HG03066 (cell line): ENCODE results near the gene RSRC1.
"Not testable (repeated sequence)": the region's sequence is repeated elsewhere in the genome, so short reads cannot be mapped to it uniquely, and the experiment has no call there.

ENCODE experiments used
- ATAC-seq: cut with Tn5 transposase; IDR thresholded peaks from one replicate; pipeline ENCODE4 v1.9.1; 2021; ENCODE audit warnings: low read depth; ENCODE audit not compliant: unreplicated experiment

The RSRC1 gene

DNA sequence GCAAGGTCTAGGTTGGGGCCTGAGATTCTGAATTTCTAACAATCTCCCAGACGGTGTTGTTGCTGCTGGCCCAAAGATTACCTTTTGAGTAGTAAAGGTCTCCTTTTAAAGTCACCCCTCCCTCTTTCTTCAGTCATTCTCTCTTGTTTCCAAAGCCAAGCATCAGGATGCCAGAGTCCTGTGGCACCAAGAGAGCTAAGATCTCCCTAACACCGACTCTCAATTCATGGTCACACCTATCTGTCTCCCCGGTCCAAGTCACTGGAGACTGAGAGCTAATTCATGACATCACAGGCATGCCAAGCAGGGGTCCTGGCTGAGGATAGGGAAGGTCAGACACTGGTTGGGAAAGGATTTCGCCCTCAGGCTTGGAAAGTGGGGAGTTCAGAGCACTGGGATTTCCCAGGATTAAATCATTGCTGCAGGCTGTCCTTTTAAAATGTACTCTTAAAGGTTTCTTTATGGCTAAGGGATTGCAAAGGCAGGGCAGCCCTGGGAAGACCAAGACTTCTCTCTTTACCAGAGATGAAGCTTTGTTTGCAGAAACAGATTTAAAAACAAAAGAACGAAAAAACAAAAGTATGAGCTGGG, 11.0 kb upstream of the RSRC1 start:
- no peak for ATAC-seq

DNA sequence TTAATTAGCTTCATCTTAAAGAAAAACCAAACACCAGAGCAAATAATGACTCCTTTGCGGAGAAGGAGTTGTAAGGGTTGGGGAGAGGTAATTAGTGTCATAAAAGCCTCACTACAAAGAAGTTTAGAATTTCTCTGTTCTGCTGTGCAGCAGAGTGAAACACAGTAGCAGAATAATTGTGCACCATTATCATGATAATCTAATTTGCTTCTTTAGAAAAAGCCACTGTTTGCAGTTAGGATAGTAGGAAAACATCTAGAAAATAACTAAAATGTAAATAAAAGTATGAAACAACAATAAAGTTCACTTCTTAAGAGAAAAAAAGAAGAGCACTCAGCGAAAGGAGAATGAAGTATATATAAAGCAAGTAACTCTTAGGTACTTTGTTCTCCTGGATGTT, 9.2 kb upstream of the RSRC1 start:
- ATAC-seq: no peak

DNA sequence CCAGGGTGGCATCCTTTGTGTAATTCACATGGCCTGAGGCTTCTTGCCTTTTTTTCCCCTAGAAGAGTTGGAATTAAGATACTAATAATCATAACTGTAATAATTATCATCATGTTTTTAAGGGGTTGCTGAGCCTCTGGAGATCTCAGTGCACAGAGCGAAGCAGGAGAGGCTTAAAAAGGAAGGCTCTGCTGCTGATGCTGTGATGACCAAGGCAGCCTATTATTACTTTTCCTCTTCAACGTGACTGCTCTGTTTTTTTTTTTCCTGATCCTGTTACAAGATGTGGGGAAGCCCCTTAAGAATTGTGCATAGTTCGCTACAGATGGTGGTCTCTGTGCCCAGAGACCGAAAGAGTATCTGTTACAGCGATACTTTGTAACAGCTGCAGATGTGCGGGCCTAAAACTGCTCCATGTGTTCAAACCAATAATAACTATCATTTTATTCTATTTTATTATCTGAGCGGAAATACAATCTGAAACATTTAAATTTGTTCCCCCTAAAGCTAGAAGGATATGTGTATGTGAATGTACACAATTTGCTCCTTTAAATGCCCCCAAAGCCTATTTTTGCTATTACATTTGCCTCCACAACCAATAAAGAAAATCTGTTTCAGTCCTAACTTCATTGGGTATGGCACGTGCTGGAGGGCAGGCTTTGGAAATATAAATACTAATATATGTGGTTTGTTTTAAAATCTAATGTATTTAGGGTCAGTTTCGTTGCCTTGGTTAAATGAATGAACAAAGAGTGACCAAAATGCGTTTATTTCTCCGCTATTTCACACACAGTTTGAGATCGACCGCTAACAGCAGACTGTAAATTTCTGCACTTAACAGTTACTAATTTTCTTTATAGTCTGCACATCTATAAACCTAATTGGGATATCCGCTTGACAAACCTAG, 8.3 kb upstream of the RSRC1 start:
- no peak for ATAC-seq

- no peak for ATAC-seq
Observed at GRCh38 chr3:158102242-158103080, 7.4 kb upstream of the RSRC1 start.

DNA sequence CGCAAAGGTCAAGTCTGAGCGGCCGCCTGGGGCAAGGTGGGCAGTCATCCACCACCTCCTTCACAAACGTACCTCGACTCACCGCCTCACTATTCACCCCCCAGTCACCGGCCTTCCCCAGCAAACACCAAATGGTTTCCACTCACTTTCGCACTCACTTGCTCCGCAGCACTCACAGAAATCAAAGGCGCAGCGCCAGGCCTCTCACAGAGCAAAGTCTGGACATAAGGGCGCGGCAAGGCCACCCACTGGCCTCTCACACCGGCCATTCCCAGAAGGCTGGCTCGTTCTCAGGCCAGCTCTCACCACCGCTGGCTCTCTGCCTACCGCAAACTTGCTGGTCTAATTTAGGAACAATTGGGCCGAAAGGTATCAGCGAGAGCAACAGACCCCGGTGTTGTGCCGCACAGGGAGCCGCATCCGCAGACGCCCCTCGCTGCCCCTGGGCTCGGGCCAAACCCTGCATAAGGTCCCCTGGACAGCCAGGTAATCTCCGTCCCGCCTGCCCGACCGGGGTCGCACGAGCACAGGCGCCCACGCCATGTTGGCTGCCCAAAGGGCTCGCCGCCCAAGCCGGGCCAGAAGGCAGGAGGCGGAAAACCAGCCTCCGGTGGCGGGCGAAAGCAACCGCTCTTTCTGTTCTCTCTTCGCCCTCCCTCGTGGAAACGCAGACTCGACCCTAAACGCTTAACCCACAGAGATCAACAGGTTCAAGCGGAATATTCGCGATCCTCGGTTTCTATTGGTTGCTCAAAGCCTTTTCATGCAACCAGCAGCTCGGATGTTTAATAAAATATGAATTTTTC, 6.6 kb upstream of the RSRC1 start:
- ATAC-seq: no peak

DNA sequence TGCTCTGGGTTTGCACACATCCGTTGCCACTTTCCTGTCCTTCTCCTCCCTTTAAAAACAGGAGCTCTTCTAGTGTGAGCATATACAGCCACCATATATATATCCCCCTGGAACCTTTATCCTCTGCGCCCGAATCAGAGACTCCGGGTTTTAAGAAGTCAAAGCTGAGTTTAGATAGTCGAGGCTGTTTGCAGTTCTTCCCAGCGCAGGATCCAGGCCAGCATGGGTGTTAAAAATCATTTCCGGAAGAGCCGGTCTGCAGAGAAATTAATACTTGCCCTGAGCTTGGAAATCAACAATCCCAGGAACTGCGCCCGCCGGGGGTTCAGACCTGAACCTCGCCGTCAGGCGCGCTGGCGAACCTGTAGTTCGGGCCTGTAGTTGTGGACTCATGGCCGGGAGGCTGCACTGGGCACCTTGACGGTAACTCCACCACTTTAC, 6.0 kb upstream of the RSRC1 start:
- no peak for ATAC-seq

DNA sequence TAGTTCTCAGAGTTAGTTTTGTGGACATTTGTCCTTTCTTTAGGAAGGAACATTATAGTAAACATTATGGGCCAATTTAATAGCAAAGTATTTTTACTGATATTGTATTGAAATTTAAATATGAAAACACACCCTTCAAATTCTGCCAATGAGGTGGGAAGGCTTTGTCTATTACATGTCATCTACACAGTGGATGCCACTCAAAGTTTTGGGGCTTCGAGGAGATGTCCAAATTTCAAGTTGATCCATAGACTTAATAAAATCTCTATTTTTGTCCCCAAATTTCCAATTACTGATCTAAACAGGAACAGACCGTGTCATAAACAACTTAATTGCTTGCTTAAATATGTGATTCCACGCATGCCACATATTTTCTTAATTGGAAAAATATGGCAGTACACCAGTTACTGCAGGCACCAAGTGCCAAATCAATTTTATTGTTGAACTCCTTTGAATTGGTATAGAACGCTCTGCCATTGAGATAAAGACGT, 5.4 kb upstream of the RSRC1 start:
- ATAC-seq: no peak

GRCh38 chr3:158105119-158105709, 4.7 kb upstream of the RSRC1 start:
- ATAC-seq: no peak

DNA sequence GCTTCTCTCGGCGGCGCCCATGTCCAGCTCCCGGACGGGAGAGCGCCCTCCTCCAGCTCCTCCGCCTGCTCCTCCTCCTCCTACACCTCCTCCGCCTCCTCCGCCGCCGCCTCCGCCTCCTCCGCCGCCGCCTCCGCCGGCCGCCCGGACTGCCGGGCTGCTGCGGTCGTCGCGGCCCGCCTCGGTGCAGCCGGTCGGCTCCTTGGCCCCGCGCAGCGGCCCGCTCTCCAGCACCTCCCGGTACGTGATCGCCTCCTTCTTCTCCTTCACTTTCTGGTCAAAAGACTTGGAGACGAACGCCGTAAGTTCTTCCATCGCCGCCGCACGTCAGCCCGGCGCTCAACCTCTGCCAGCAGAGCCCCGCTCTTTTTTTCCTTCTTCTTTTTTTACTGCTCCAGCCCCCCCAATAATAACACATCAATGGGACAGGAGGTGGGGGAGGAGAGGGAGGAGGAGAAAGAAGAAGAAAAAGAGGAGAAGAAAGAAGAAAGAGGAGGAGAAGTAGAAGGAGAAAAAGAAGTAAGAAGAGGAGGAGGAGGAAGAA, 4.1 kb upstream of the RSRC1 start:
- ATAC-seq: no peak

- no peak for ATAC-seq
Observed at GRCh38 chr3:158106766-158107471, 3.0 kb upstream of the RSRC1 start.

GRCh38 chr3:158107605-158108444, 2.1 kb upstream of the RSRC1 start:
- ATAC-seq: no peak

DNA sequence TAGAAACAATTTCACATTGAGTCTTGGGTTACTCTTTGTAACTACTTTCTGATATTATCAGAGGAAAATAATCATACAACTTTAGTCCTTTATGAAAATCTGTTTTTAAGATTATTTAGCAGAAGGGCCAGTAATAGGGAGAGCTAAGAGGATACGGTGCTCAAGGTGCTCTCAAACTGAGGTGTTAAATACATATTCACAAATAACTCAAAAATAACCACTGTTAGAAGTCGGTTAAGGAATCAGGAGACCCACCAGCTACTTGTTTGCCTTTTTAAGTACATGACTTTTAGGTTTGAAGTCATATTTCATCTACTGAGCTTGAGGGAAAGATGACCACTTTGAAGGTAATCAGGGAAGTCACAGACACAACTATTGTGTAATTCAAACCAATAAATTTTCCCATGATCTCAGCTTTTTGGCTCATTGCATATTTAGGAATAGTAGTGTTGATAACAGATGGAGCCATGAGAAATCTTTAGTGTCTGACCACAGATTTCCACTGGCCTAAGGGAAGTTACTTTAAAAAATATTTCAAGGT, 1.4 kb upstream of the RSRC1 start:
- no peak for ATAC-seq

DNA sequence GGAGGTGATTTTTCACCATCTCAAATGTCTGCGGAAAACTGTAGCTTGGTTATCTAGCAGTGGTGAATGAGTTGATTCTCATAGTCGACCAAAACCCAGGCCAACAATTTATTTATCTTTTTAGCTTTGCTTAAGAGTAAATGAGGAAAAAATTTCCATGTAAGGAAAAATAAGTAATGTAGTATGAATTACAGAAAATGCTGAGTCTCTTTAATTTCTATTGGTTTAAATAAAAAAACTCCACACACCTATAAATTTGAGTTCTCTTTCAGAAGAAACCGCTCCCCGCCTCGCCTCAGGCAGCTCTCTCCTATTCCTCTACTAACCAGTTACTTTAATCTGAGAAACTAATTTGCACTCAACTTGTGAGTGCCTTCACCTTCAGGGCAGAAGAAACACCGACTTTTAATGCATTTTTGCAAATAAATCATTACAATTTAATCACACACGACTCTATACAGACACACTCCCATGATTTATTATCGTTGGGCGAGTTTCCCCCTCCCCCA, 540 bp upstream of the RSRC1 start:
- ATAC-seq: peak; percentile 1

DNA sequence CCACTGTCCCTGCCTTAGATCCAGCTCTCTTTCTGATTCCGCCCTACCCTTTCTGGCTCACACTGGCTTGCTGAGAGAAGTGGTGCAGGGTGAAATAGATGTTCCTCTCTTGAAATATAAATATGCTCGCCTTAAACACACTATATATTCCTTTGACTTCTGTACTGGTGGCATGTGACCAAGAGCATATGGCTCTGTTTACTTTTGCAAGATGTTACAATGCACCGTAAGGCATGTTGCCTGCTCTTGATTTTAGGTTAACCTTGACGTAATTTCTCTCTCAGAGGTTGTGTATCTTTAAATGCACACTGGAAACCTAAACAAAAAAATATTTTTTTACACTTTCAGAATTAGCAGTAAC, 749 bp downstream of the RSRC1 start:
- no peak for ATAC-seq

DNA sequence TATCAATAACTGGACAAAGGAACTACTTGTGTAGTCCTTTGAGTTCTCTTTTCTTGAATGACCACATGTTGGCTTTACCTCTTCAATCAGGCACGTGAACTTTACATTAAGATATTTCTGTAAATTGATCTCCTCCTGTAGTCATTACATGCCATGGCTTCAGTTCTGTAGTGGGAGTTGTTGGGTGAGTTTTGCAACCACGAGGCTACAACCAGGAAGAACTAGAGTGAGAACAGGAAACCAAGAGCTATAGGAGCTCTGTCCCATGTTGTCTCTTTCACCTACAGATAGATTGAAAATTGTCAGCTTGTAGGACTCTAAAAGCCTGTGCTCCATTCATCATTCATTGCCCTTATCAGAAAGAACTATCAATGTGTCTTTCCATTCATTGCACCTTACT, 2.0 kb downstream of the RSRC1 start:
- ATAC-seq: no peak

DNA sequence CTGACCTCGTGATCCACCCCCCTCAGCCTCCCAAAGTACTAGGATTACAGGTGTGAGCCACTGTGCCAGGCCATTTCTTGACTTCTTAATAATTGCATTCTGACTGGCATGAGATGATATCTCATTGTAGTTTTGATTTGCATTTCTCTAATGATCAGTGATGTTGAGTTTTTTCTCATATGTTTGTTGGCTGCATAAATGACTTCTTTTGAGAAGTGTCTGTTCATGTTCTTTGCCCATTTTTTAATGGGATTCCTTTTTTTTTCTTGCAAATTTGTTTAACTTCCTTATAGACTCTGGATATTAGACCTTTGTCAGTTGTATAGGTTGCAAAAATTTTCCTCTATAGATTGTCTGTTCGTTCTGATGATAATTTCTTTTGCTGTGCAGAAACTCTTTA, 3.7 kb downstream of the RSRC1 start:
- not testable (repeated sequence) for ATAC-seq

DNA sequence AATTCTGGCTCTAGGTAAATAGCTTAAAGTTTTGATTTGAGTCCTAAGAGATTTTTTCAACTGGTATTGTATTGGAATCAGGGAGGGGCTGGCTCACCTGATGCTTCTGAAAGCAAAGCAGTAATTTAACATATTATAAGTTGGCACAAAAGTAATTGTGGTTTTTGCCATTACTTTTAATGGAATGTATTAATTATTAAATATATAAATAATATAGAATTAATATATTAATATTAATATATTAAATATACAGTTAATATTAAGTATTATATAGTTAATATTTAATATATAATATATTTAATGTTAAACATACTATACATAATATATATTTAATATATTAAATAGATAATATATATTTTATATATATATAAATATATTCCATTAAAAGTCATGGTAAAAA, 10.4 kb downstream of the RSRC1 start:
- no peak for ATAC-seq

GRCh38 chr3:158121295-158121694, 11.4 kb downstream of the RSRC1 start:
- ATAC-seq: peak; percentile 68
